GM18909 (cell line): ENCODE data around the gene GCH1.
"Not testable (repeated sequence)": the region's sequence is repeated elsewhere in the genome, so short reads cannot be mapped to it uniquely, and the experiment has no call there.

ENCODE experiments used
- ATAC-seq: cut with Tn5 transposase; IDR thresholded peaks from one replicate; pipeline ENCODE4 v1.9.1; 2021; ENCODE audit warnings: mild to moderate bottlenecking; ENCODE audit not compliant: unreplicated experiment, poor library complexity

The GCH1 gene

GRCh38 chr14:54875648-54876047 lies 27.0 kb downstream of the GCH1 start:
- not testable (repeated sequence) for ATAC-seq

GRCh38 chr14:54870154-54871090 lies 32.2 kb downstream of the GCH1 start:
- ATAC-seq, result not testable (repeated sequence)

- ATAC-seq, result no peak
Observed at GRCh38 chr14:54867011-54867410, 35.6 kb downstream of the GCH1 start.

- no peak for ATAC-seq
Observed at GRCh38 chr14:54866588-54866987, 36.0 kb downstream of the GCH1 start.

GRCh38 chr14:54864526-54864925 lies 38.1 kb downstream of the GCH1 start:
- no peak for ATAC-seq

- ATAC-seq, result peak; percentile 65
Observed at GRCh38 chr14:54857830-54858269, 44.8 kb downstream of the GCH1 start.

- no peak for ATAC-seq
Observed at GRCh38 chr14:54856152-54856551, 46.5 kb downstream of the GCH1 start.

GRCh38 chr14:54854181-54854580 lies 48.4 kb downstream of the GCH1 start:
- peak; percentile 74 for ATAC-seq

- no peak for ATAC-seq
Observed at GRCh38 chr14:54853339-54853738, 49.3 kb downstream of the GCH1 start.

- ATAC-seq, result no peak
Observed at GRCh38 chr14:54852215-54852614, 50.4 kb downstream of the GCH1 start.

GRCh38 chr14:54848910-54849309 lies 53.7 kb downstream of the GCH1 start:
- no peak for ATAC-seq

- no peak for ATAC-seq
Observed at GRCh38 chr14:54845641-54846040, 57.0 kb downstream of the GCH1 start.

GRCh38 chr14:54844479-54844878 lies 58.1 kb downstream of the GCH1 start:
- no peak for ATAC-seq

GRCh38 chr14:54840798-54841197 lies 61.8 kb downstream of the GCH1 start:
- ATAC-seq, result no peak

GRCh38 chr14:54840336-54840735 lies 62.3 kb downstream of the GCH1 start:
- ATAC-seq, result no peak

GRCh38 chr14:54839701-54840119 lies 62.9 kb downstream of the GCH1 start:
- no peak for ATAC-seq

- ATAC-seq, result no peak
Observed at GRCh38 chr14:54838931-54839512, 63.6 kb downstream of the GCH1 start.

GRCh38 chr14:54837508-54838149 lies 65.0 kb downstream of the GCH1 start:
- no peak for ATAC-seq

- ATAC-seq, result no peak
Observed at GRCh38 chr14:54836231-54836630, 66.4 kb downstream of the GCH1 start.

- ATAC-seq, result no peak
Observed at GRCh38 chr14:54834727-54835126, 67.9 kb downstream of the GCH1 start.

GRCh38 chr14:54834081-54834480 lies 68.5 kb downstream of the GCH1 start:
- ATAC-seq, result no peak
